Upper lobe of left lung (tissue), 6 donors: ENCODE measurements around the gene RIC8A. TPM values are rescaled to one million over a fixed set of nuclear protein-coding genes. Genes with fewer than 3 reads are reported as not detected.

Experiments
- ATAC-seq, 2 donors: fragments of 200-7000 bp; cut with Tn5 transposase; one replicate each; pipeline ENCODE4 v1.9.1; 2022; ENCODE audit warnings: mild to moderate bottlenecking in 2 of 2, moderate library complexity in 2 of 2; ENCODE audit not compliant: low FRiP score in 2 of 2
- DNase-seq, 2 donors: peaks; one replicate each; pipeline ENCODE4 v3.0.0-alpha.2; 2019 to 2020
- H3K27ac ChIP-seq, 4 donors: fragments of 200-600 bp; sonication (generic); one replicate each; pipeline ENCODE4 v1.5.1; 2016 to 2019
- H3K27me3 ChIP-seq, 4 donors: fragments of 200-600 bp; sonication (generic); one replicate each; pipeline ENCODE4 v1.5.1; 2017 to 2019
- H3K36me3 ChIP-seq, 4 donors: fragments of 200-600 bp; sonication (generic); one replicate each; pipeline ENCODE4 v1.5.1; 2016 to 2019
- H3K4me1 ChIP-seq, 4 donors: fragments of 200-600 bp; sonication (generic); one replicate each; pipeline ENCODE4 v1.5.1; 2018 to 2019
- H3K4me3 ChIP-seq, 4 donors: fragments of 200-600 bp; sonication (generic); one replicate each; pipeline ENCODE4 v1.5.1; 2017 to 2019; ENCODE audit warnings: mild to moderate bottlenecking in 2 of 4, moderate library complexity in 1 of 4
- H3K9me3 ChIP-seq, 4 donors: fragments of 200-600 bp; sonication (generic); one replicate each; pipeline ENCODE4 v1.5.1; 2018 to 2019
- EP300 ChIP-seq, 4 donors: sonication (generic); formaldehyde crosslinking; IDR thresholded peaks; one replicate each; pipeline ENCODE4 v1.5.1; 2017; ENCODE audit warnings: antibody characterized with exemption in 4 of 4, control low read depth in 2 of 4
- POLR2A ChIP-seq, 4 donors: fragments of 450-650 bp; IDR thresholded peaks; one replicate each; pipeline ENCODE4 v1.5.1; 2016 to 2017; ENCODE audit warnings: antibody characterized with exemption in 4 of 4, mild to moderate bottlenecking in 2 of 4
- POLR2AphosphoS5 ChIP-seq, 2 donors: sonication (generic); formaldehyde crosslinking; IDR thresholded peaks; one replicate each; pipeline ENCODE4 v1.5.1; 2017; ENCODE audit warnings: antibody characterized with exemption in 2 of 2
- WGBS, 2 donors: methylation state at CpG; one replicate each; pipeline ENCODE4 v1.1.5; 2017 to 2018; 5-methylcytosine and 5-hydroxymethylcytosine counted together
- total RNA-seq, 6 donors: library from RNA; depleted of rRNA in 4 of 6; stranded (reverse); fragments of >200 nt in 4 of 6; gene quantifications; one replicate each; pipeline versions ENCODE4 v1.1.0 to v1.2.1, GENCODE V29; 2016 to 2021
- TF ChIP-seq, protein P1 (sequence below), 6 experiments: fragments of 450-650 bp in 4 of 6; fragments of 200-600 bp in 2 of 6; sonication (generic) in 2 of 6; IDR thresholded peaks; one replicate each; pipeline ENCODE4 v1.5.1; 2016 to 2019; ENCODE audit warnings: antibody characterized with exemption in 6 of 6
- donor health status: DM: no; HTN: no; CAD: no; lungs with moderate emphysema.
- donor health status: DM: no; HTN: yes; CAD: no; lungs with severe emphysema.

RIC8A gene
- total RNA-seq, 6 donors from 2014 or later: 65.9 to 135 (median 105) TPM

DNA sequence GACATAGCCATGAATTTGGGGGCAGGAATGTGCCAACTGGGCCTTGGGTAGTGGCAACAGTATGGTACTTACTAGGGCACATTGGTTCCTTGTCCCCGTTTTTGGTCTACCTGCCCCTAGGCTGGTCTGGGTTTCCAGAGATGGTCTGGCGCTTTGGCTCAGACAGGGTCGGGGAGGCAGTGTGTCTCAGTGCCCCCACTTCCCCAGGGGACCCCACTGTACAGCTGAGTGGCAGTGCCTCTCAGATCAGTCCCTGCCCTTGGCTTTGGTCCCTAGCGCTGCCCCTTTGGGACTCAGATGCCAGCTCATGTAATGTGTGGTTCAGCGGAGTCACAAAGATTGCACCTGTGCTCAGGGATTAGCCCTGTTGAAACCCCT, 3.3 kb downstream of the RIC8A start:
- TF ChIP-seq POLR2AphosphoS5 (IDR thresholded peaks at IDR 0.05): no peak
- TF ChIP-seq, protein P1, sequence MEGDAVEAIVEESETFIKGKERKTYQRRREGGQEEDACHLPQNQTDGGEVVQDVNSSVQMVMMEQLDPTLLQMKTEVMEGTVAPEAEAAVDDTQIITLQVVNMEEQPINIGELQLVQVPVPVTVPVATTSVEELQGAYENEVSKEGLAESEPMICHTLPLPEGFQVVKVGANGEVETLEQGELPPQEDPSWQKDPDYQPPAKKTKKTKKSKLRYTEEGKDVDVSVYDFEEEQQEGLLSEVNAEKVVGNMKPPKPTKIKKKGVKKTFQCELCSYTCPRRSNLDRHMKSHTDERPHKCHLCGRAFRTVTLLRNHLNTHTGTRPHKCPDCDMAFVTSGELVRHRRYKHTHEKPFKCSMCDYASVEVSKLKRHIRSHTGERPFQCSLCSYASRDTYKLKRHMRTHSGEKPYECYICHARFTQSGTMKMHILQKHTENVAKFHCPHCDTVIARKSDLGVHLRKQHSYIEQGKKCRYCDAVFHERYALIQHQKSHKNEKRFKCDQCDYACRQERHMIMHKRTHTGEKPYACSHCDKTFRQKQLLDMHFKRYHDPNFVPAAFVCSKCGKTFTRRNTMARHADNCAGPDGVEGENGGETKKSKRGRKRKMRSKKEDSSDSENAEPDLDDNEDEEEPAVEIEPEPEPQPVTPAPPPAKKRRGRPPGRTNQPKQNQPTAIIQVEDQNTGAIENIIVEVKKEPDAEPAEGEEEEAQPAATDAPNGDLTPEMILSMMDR (IDR thresholded peaks at IDR 0.05): no peak
- no peak for TF ChIP-seq POLR2A (IDR thresholded peaks at IDR 0.05)
- TF ChIP-seq EP300 (IDR thresholded peaks at IDR 0.05): no peak
- ATAC-seq: no peak
- peak in 1 of 2 donors; percentile 16 for DNase-seq
- Histone ChIP-seq H3K27me3 (no peaks in the 10 kb centered on the region), H3K4me1 (peaks cover 26 to 36% (median 31%) of the 10 kb centered on the region in 4 donors), H3K36me3 (peaks cover 28 to 65% (median 56%) of the 10 kb centered on the region in 4 donors), H3K27ac (peak overlapping the region in 3 of 4 donors; percentile 19 to 32 (median 27)), H3K4me3 (no peak overlapping the region), H3K9me3 (no peaks in the 10 kb centered on the region)
- 93 to 96% methylated on average over 3 to 5 of the region's 5 CpGs for WGBS, 2 donors

DNA sequence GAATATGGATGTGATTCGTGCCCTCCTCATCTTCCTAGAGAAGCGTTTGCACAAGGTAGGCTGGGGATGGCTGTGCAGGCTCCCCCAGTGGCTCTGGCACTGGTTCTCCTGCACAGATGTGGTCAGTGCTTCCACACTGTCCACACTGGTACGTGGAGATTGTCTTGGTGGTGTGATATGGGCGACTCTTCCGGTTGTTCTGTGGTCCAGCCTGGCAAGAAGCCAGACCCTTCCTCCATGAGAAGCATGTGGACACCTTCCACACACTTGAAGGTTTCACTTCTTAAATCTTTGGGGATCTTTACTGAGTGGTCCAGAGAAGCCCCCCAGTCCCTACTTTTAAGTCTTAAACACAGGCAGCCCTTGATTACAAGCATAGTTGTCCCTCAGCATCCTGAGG, 3.8 kb downstream of the RIC8A start:
- DNase-seq: no peak
- TF ChIP-seq, protein P1 (IDR thresholded peaks at IDR 0.05): no peak
- TF ChIP-seq EP300 (IDR thresholded peaks at IDR 0.05) (no peak), POLR2AphosphoS5 (IDR thresholded peaks at IDR 0.05) (no peak), POLR2A (IDR thresholded peaks at IDR 0.05) (no peak)
- Histone ChIP-seq H3K4me3 (no peak overlapping the region), H3K36me3 (peaks cover 28 to 70% (median 58%) of the 10 kb centered on the region in 4 donors), H3K9me3 (no peaks in the 10 kb centered on the region), H3K27ac (peak overlapping the region in 1 of 4 donors; percentile 27), H3K4me1 (peaks cover 21 to 31% (median 26%) of the 10 kb centered on the region in 4 donors), H3K27me3 (no peaks in the 10 kb centered on the region)
- WGBS, 2 donors: 62 to 73% methylated on average over 3 to 5 of the region's 5 CpGs
- ATAC-seq: no peak

GRCh38 chr11:211741-212140, 4.2 kb downstream of the RIC8A start:
- ATAC-seq (no peak), DNase-seq (no peak)
- Histone ChIP-seq H3K27me3 (no peaks in the 10 kb centered on the region), H3K9me3 (no peaks in the 10 kb centered on the region), H3K4me3 (no peak overlapping the region), H3K27ac (no peak overlapping the region), H3K4me1 (peaks cover 19 to 27% (median 24%) of the 10 kb centered on the region in 4 donors), H3K36me3 (peaks cover 28 to 72% (median 58%) of the 10 kb centered on the region in 4 donors)
- TF ChIP-seq EP300 (IDR thresholded peaks at IDR 0.05) (no peak), POLR2A (IDR thresholded peaks at IDR 0.05) (no peak)
- TF ChIP-seq, protein P1 (IDR thresholded peaks at IDR 0.05): no peak
- WGBS, 2 donors: 88 to 92% methylated on average over 9 of the region's 9 CpGs

DNA sequence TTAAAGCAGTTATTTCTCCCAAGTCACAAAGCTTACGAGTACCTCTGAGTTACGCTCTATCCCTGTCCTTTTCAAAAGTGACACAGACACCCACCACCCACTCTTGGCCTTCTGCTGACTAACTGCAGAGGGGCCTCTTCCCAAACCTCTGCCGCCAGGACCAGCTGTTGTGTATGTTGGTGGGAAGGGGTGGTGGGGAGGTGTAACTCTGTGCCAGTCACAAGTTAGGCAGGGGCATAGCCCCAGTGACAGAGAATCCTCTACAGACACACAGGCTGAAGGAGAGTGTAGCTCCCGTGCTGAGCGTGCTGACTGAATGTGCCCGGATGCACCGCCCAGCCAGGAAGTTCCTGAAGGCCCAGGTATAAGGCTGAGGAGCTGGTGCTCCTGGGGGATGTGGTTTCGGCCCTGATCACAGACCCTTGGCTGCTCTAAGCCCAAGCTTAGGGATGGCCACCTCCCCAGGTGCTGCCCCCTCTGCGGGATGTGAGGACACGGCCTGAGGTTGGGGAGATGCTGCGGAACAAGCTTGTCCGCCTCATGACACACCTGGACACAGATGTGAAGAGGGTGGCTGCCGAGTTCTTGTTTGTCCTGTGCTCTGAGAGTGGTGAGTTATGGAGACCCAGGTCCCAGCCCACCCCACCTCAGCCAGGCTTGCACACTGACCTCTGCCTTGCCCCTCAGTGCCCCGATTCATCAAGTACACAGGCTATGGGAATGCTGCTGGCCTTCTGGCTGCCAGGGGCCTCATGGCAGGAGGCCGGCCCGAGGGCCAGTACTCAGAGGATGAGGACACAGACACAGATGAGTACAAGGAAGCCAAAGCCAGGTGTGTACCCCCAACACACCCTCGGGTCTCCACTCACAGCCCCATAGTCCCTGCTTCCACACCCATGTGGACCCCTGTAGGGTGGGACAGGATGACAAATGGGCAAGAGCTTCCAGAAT, 4.9 kb downstream of the RIC8A start:
- H3K4me3 ChIP-seq: no peak overlapping the region
- peak overlapping the region in 1 of 4 donors; percentile 34 for H3K27ac ChIP-seq
- peaks cover 19 to 27% (median 24%) of the 10 kb centered on the region in 4 donors for H3K4me1 ChIP-seq
- ATAC-seq (no peak), DNase-seq (no peak)
- peaks cover 28 to 72% (median 58%) of the 10 kb centered on the region in 4 donors for H3K36me3 ChIP-seq
- no peaks in the 10 kb centered on the region for H3K9me3 ChIP-seq
- H3K27me3 ChIP-seq: no peaks in the 10 kb centered on the region
- 92 to 94% methylated on average over 16 to 17 of the region's 17 CpGs for WGBS, 2 donors
- TF ChIP-seq POLR2AphosphoS5 (IDR thresholded peaks at IDR 0.05) (no peak), EP300 (IDR thresholded peaks at IDR 0.05) (no peak), POLR2A (IDR thresholded peaks at IDR 0.05) (no peak)
- TF ChIP-seq, protein P1 (IDR thresholded peaks at IDR 0.05): no peak
